GM10847 (cell line): ENCODE data around the gene FOCAD.

Source experiments
- POLR2A ChIP-seq: IDR thresholded peaks from 2 replicates; pipeline ENCODE4 v1.6.1; 2011; ENCODE audit not compliant: insufficient read length; ENCODE audit errors: extremely low read depth

The FOCAD gene

GRCh38 chr9:20804489-20805250 is 120.6 kb downstream of the FOCAD start:
- TF ChIP-seq POLR2A: no peak

DNA sequence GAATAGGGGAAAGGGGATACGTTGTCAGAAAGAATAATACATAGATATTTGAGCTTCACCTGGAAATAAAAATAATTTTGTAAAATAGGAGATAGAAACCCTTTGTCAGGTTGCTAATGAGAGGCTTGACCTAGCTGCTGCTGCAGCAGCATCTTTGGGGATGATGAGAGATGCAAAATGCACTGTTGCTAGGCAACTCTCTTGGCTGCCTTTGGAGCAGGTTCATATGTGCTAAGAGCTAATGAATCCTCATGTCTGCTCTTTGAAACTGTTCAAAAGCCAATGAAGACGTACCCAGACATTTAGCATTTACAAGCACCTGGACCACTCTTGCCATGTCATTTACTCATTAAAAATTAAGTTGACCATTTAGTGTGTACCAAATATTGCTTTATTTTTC is 121.7 kb downstream of the FOCAD start:
- TF ChIP-seq POLR2A: no peak

DNA sequence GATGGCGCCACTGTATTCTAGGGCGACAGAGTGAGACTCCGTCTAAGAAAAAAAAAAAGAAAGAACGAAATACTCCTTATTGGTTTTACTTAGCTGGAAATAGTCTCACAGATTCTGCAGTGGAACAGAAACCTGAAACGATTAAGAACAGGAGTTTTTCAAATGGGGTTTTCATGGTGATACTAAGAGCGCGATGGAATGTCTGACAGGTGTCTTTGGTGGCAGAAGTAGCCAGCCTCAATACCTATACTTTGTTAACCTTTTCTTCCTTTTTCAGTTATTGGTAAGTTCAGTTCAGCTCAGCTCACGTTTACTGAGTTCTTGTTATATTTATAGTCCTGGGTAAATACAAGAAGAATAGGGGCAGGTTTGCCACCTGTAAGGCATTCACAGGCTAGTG is 123.9 kb downstream of the FOCAD start:
- TF ChIP-seq POLR2A: no peak

GRCh38 chr9:20811872-20812271 is 127.8 kb downstream of the FOCAD start:
- no peak for TF ChIP-seq POLR2A

- no peak for TF ChIP-seq POLR2A
Observed at GRCh38 chr9:20815923-20816703, 132.1 kb downstream of the FOCAD start.

DNA sequence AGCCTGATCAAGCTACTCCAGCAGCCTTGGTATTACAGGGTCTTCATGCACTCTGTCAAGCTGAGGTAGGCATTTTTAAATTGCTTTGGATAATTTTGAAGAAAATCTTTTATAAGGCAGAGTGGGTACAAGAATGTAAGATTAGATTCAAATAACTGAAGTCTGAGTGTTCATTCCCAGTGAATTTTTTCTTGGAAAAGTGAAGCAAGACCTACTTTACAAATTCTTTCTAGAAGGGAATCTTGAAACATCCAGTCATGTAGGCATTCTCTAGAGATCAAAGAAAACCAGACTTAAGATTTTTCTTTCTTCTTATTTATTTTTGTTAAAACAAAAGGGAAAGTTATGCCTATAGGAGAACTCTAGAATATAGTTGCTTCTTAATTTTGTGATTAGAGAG is 139.0 kb downstream of the FOCAD start:
- no peak for TF ChIP-seq POLR2A

- TF ChIP-seq POLR2A: no peak
Observed at GRCh38 chr9:20831028-20831427, 147.0 kb downstream of the FOCAD start.

GRCh38 chr9:20832775-20833174 is 148.7 kb downstream of the FOCAD start:
- TF ChIP-seq POLR2A: no peak

GRCh38 chr9:20835377-20836286 is 151.6 kb downstream of the FOCAD start:
- no peak for TF ChIP-seq POLR2A

GRCh38 chr9:20837166-20837565 is 153.1 kb downstream of the FOCAD start:
- TF ChIP-seq POLR2A: no peak

GRCh38 chr9:20838218-20838617 is 154.2 kb downstream of the FOCAD start:
- TF ChIP-seq POLR2A: no peak

- no peak for TF ChIP-seq POLR2A
Observed at GRCh38 chr9:20844916-20845315, 160.9 kb downstream of the FOCAD start.

DNA sequence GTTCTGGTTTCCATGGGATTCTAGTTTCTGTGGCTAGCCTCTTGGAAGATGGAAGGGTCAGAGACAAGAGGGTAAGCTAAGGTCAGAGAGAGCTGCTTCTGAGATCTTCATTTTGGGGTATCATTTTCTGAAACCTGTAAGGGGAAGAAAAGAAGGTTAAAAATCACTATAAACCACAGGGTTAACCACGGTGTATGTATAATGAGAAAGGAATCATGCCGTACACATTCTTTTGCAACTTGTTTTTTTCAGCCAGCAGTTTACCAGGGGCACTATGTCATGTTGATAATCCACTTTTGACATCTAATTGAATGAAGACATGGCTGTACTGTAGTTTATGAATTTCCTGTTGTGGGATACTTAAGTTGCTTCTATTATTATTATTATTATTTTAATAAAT is 164.4 kb downstream of the FOCAD start:
- no peak for TF ChIP-seq POLR2A

DNA sequence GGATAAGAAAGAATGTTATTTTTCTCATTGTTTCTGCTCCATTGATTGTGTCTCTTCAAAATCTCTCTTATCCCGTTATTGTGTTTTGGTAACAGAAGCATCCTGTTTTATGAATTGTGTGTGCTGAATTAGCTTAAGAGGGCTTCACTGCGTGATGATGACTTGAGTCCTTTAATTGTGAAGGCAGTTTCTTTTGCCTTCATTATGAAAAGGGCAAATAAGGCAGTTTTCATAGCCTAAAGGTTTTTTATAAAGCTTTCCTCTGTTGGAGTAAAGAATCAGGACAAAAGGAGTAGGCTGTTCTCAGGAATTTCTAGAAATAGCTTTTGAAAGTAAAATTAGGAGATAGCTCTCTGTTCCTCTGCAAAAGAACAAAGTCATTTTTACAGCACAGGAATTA is 169.8 kb downstream of the FOCAD start:
- TF ChIP-seq POLR2A: no peak

- TF ChIP-seq POLR2A: no peak
Observed at GRCh38 chr9:20854444-20854843, 170.4 kb downstream of the FOCAD start.

GRCh38 chr9:20863945-20864344 is 179.9 kb downstream of the FOCAD start:
- no peak for TF ChIP-seq POLR2A

DNA sequence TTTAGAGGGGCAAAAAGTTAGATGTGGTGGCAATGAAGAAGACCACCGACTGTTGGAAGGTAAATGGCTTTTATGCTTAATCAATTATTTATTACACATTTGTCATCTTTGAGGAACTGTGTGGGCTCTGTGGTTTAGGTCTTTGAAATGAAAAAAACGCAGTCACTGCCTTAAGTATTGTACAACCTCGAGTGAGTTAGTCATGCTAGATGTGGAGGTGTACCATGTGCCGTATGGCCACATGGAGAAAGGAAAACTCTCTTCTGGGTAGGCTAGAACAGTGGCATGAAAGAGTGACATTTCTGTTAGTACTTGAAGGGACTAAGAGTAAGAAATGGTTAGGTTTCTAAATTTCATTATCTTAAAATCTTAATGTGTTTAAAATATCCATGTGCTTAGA is 181.3 kb downstream of the FOCAD start:
- TF ChIP-seq POLR2A: no peak
